Muscle of leg (tissue), 11 donors: ENCODE data around the gene SRMS. TPM values are rescaled to one million over a fixed set of nuclear protein-coding genes. Genes with fewer than 3 reads are reported as not detected.
A peak's percentile ranks its signal among the peaks of the same experiment; 100 is the strongest.
"Not testable (repeated sequence)": the region's sequence is repeated elsewhere in the genome, so short reads cannot be mapped to it uniquely, and the experiment has no call there.

Experiments
- DNase-seq: peaks from one replicate; pipeline ENCODE4 v3.0.0; 2013
- H3K27ac ChIP-seq: one replicate; pipeline ENCODE4 v1.5.1; 2013; ENCODE audit warnings: mild to moderate bottlenecking, low read length, control low read depth
- H3K27me3 ChIP-seq: one replicate; pipeline ENCODE4 v1.6.1; 2013; ENCODE audit warnings: low read length; ENCODE audit not compliant: control insufficient read depth, insufficient read depth
- H3K36me3 ChIP-seq: one replicate; pipeline ENCODE4 v1.6.1; 2013; ENCODE audit warnings: low read length; ENCODE audit not compliant: control insufficient read depth, insufficient read depth
- H3K4me1 ChIP-seq: one replicate; pipeline ENCODE4 v1.6.1; 2013; ENCODE audit warnings: low read length; ENCODE audit not compliant: control insufficient read depth, insufficient read depth
- H3K4me3 ChIP-seq: one replicate; pipeline ENCODE4 v1.5.1; 2013; ENCODE audit warnings: low read length, control low read depth
- H3K9me3 ChIP-seq: replicated peaks from 2 replicates; pipeline ENCODE4 v1.6.1; 2013; ENCODE audit warnings: low read depth, low read length; ENCODE audit not compliant: control insufficient read depth
- WGBS: methylation state at CpG from one replicate; pipeline ENCODE4 v1.1.5; 2013; ENCODE audit warnings: missing lambda C conversion rate; ENCODE audit not compliant: insufficient coverage; 5-methylcytosine and 5-hydroxymethylcytosine counted together
- polyA plus RNA-seq, 8 donors: library from polyadenylated mRNA; unstranded; fragments of 120-200 nt; gene quantifications; one replicate each; pipeline versions ENCODE4 v1.2.1 to v1.2.3, GENCODE V29; 2013; ENCODE audit warnings: inconsistent platforms in 1 of 8, low replicate concordance in 1 of 8; ENCODE audit not compliant: insufficient read length in 8 of 8, insufficient read depth in 1 of 8
- total RNA-seq: library from RNA; stranded (reverse); fragments of 120-200 nt; gene quantifications from one replicate; pipeline ENCODE4 v1.2.4, GENCODE V29; 2013

The SRMS gene
- total and polyA plus RNA-seq, 9 donors, result not detected

DNA sequence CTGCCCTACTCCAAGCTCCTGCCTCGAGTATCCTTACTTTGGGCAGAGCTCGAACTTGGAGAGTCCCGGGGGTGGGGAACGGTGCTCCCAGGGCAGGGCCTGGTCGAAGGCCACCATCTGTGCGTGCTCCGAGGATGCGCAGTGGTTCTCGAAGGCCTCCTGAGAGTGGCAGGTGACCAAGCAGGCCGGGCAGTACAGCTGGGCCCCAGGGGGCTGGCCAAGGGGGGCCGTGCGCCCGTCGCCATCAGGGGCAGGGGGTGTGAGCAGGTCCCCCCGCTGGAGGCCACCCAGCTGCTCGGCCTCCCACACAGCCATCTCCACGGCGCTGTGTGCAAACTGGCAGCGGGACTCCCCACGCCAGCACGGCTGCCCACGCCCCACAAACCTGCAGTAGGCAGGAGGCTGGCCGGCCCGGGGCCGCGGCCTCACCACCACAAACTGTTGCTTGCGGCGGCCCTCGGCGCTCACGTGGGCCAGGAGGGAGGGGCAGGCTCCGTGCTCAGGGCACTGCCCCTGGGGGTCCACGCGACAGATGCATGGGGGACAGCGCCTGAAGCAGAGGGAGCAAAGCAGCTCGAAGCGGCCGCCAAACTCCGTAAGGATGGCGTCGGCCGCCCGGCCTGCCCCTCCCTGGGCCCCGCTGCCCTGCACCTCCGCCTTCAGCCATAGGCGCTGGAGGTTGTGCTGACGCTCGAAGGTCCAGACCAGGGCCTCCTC lies 24.7 kb upstream of the SRMS start:
- Histone ChIP-seq H3K4me3 (no peak overlapping the region), H3K27me3 (peaks cover 3% of the 10 kb centered on the region), H3K4me1 (peaks cover 38% of the 10 kb centered on the region), H3K36me3 (peaks cover 37% of the 10 kb centered on the region), H3K9me3 (no peaks in the 10 kb centered on the region), H3K27ac (no peak overlapping the region)
- DNase-seq, result no peak
- 85% methylated on average over 47 of the region's 48 CpGs for WGBS

DNA sequence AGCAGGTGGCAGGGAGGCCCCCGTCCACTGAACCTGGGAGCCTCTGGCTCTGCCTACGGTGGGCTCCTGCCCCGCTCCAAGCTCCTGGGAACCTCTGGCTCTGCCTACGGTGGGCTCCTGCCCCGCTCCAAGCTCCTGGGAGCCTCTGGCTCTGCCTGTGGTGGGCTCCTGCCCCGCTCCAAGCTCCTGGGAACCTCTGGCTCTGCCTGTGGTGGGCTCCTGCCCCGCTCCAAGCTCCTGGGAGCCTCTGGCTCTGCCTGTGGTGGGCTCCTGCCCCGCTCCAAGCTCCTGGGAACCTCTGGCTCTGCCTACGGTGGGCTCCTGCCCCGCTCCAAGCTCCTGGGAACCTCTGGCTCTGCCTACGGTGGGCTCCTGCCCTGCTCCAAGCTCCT lies 23.5 kb upstream of the SRMS start:
- peaks cover 36% of the 10 kb centered on the region for H3K4me1 ChIP-seq
- not testable (repeated sequence) for H3K27me3 ChIP-seq, DNase-seq, H3K4me3 ChIP-seq, H3K9me3 ChIP-seq, H3K27ac ChIP-seq
- peaks cover 46% of the 10 kb centered on the region for H3K36me3 ChIP-seq
- 60% methylated on average over 1 of the region's 11 CpGs for WGBS

DNA sequence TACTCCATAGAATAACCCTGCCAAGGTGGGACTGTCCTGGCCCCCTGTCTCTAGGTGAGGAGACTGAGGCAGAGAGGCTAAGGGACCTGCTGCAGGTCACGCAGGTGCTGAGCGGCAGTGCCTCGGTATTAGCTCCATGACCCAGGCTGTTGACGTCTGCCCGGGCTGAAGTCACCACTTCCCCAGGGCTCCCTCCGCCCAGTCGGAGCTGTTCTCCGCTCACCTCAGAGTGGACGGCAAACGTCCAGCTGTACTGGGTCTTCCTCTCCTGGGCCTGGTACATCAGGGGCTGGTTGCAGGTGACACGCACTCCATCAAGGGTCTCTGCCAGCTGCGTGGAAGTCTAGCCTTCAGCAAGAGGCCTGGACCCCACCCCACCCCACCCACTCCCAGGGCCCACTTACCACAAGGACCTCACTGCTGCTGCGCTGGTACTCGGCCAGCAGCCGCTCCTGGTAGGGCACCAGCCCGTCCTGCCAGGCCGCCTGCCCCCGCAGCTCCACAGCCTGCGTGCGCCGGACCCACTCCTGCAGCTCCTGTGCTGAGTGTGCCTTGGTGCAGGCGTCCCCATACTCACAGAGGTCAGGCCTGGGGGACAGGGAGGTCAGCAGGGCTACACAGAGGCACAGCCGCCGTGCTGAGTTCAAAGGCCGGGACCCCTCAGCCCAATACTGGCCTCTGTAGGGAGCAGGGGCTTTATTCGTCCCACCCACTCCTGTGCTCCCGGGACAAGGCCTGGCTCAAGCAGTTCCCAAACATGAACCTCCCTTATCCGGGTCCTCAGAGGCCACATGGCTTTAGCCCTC lies 22.9 kb upstream of the SRMS start:
- no peak overlapping the region for H3K4me3 ChIP-seq
- DNase-seq, result no peak
- peaks cover 36% of the 10 kb centered on the region for H3K4me1 ChIP-seq
- WGBS, result 78% methylated on average over 24 of the region's 28 CpGs
- no peaks in the 10 kb centered on the region for H3K9me3 ChIP-seq
- H3K36me3 ChIP-seq, result peaks cover 51% of the 10 kb centered on the region
- peaks cover 3% of the 10 kb centered on the region for H3K27me3 ChIP-seq
- H3K27ac ChIP-seq, result no peak overlapping the region

DNA sequence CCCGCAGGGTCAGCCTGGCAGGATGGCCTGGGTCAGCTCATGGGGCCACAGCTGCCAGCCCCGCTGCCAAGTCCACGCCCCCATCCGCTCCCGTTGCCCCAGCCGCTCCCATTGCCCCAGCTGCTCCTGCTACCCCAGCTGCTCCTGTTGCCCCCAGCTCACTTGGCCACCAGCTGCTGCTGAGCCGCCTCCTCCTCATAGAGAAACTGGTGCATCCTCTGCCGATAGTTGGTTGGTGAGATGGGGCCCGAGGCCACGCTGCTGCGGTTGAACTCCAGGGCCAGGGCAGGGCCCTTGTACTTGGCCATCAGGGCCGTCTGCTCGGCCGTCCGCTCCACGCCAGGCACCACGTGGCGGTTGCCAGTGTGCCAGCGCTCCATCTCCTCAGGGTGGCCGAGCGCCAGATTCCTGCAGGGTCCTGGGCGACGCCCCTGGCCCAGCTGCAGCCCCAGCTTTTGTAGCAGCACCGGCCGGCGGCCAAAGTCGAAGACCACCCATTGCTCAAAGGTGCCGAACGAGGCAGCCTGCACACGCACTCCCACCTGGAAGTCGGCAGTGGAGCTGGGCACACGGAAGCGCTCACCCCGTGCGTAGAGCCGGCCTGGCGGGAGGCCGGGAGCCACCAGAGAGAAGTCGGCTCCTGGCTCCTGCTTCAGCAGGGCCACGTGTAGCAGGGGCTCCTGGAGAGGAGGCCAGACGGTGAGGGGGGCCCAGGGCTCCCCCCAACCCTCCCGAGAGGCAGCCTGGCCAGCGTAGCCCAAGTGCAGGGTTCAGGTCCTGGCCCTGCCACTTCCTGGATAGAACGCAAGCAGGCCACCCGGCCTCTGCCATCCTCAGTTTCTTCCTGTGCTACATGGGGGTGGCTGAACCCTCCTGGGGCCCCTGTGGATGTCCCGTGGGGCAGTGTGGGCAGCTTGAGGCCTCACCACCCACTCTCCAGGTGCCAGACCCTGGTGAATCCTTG lies 21.7 kb upstream of the SRMS start:
- peak; percentile 51 for DNase-seq
- Histone ChIP-seq H3K4me3 (no peak overlapping the region), H3K36me3 (peaks cover 63% of the 10 kb centered on the region), H3K27ac (no peak overlapping the region), H3K4me1 (peaks cover 30% of the 10 kb centered on the region), H3K9me3 (no peaks in the 10 kb centered on the region), H3K27me3 (no peaks in the 10 kb centered on the region)
- 71% methylated on average over 43 of the region's 46 CpGs for WGBS

DNA sequence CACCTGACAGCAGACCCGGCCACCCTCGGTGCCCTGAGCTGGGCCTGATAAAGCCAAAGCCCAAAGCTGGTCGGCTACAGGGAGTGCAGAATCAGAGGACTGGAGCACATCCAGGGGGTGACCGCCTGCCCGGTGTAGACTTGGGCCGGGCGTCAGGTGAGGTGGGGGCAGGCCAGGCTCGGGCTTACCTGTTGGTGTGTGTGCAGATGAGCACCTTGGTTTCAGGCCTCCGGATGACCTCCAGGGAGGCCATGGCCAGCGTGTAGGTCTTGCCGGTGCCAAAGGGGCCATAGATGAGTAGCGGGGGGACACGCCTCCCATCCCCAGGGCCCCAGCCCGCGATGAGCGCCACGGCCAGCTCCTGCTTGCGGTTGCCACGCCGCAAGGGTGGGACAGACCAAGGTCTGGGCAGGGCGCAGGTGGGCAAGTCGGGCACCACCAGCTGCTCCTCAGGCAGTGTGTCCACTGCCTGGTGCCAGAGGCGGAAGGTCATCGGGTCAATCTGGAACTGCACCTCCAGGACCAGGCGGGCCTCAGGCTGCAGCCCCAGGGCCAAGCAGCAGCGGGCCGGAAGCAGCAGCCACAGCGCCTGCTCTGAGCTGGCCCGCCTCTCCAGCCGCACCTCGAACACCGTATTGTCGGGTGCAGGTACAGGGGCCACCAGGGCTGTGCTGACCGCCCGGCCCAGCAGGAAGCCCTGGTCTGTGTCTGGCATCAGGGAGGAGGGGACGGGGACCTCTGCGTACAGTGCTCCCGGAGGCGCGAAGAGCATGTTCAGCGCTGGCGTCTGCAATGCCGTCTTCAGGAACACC lies 20.8 kb upstream of the SRMS start:
- no peaks in the 10 kb centered on the region for H3K9me3 ChIP-seq
- peaks cover 72% of the 10 kb centered on the region for H3K36me3 ChIP-seq
- 82% methylated on average over 38 of the region's 43 CpGs for WGBS
- H3K4me1 ChIP-seq, result peaks cover 25% of the 10 kb centered on the region
- no peak overlapping the region for H3K27ac ChIP-seq
- no peaks in the 10 kb centered on the region for H3K27me3 ChIP-seq
- H3K4me3 ChIP-seq, result no peak overlapping the region
- DNase-seq, result no peak

DNA sequence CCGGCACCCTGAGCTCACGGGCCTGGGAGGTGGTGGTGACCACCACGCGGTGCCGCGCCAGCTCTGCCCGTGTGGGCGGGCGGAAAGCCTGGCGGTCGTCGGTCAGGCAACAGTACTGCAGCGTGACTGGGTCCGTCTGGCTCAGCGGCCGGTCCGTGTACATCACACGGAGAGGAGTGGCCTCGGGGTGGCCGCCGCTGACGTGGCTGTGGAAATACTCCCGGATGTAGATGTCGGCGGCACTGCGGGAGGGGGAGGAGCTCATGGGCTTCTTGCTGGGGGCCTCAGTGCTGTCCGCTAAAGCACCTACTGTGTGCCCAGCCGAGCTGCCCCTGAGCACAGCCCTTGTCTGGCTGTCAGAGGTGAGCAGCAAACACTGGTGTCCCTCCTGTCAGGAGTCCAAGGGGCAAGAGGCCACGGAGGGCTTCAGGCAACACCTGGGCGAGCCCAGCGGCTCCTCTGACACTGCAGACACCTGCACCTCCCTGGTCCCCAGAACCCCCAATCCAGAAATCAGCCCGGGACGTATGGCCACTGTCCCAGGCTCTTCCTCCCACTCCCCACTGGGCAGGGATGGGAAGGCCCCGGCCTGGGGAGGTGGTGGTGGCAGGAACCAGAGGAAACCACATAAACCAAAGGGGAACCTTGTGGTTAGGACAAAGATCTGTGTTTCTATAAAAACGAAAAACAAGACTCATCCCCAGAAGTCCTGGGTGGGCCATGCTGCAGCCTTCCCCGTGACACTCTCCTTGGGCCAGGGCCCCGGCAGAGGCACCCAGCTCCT lies 20.0 kb upstream of the SRMS start:
- Histone ChIP-seq H3K9me3 (no peaks in the 10 kb centered on the region), H3K27ac (no peak overlapping the region), H3K36me3 (peaks cover 75% of the 10 kb centered on the region), H3K27me3 (no peaks in the 10 kb centered on the region), H3K4me1 (peaks cover 18% of the 10 kb centered on the region), H3K4me3 (no peak overlapping the region)
- DNase-seq, result peak; percentile 51
- 85% methylated on average over 33 of the region's 37 CpGs for whole genome bisulfite sequencing

DNA sequence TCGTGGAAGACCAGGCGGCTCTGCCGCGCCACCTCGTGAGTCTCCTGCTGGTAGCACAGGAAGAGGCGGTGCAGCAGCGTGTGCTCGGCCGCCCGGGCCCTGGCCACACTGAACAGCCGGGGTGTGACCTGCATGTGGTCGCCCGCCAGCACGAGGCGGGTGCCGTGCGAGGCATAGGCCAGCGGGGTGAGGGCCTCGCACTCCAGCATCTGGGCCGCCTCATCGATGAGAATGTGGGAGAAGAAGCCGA lies 19.5 kb upstream of the SRMS start:
- Histone ChIP-seq H3K36me3 (peaks cover 75% of the 10 kb centered on the region), H3K27me3 (no peaks in the 10 kb centered on the region), H3K9me3 (no peaks in the 10 kb centered on the region), H3K4me3 (no peak overlapping the region), H3K4me1 (peaks cover 18% of the 10 kb centered on the region), H3K27ac (no peak overlapping the region)
- no peak for DNase-seq
- WGBS, result 90% methylated on average over 22 of the region's 22 CpGs

DNA sequence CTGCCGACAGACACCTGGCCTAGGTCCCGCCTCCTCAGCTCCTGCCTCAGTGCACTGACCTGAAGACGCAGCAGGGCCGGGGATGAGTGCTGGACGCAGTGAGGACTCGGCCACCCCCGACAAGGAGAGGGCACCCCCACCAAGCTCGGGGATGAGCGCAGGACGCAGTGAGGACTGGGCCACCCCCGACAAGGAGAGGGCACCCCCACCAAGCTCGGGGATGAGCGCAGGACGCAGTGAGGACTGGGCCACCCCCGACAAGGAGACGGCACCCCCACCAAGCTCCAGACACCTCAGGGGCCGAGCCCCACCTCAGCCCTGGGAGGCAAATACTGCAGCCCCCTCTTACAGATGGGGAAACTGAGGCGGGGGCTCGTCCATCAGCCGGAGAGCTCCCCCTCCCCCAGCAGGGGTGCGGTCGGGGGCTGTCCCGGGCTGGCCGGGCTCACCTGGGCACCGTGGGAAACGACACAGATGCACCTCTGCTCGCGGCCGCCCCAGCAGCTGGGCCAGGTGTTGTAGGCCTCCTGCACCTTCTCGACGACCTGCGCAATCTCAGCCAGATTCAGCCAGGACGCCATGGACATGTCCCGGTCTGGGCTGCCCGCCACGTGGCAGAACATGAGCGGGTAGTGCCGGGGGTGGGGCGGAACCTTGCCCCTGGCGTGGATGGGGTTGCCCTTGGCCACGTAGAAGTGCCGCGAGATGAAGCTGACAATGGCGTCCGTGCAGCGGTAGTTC lies 19.0 kb upstream of the SRMS start:
- H3K36me3 ChIP-seq, result peaks cover 76% of the 10 kb centered on the region

More for the DNA sequence above, 19.0 kb upstream of the SRMS start:
- Histone ChIP-seq H3K27ac (no peak overlapping the region), H3K9me3 (no peaks in the 10 kb centered on the region), H3K4me3 (no peak overlapping the region), H3K27me3 (no peaks in the 10 kb centered on the region), H3K4me1 (peaks cover 18% of the 10 kb centered on the region)
- DNase-seq, result no peak
- whole genome bisulfite sequencing, result 87% methylated on average over 44 of the region's 46 CpGs
